Liver (tissue), 9 donors: ENCODE measurements around the gene DNAJC11. TPM values are rescaled to one million over a fixed set of nuclear protein-coding genes. Genes with fewer than 3 reads are reported as not detected.
"Not testable (repeated sequence)": the region's sequence is repeated elsewhere in the genome, so short reads cannot be mapped to it uniquely, and the experiment has no call there.

ENCODE experiments used
- DNase-seq: peaks from one replicate; pipeline ENCODE4 v3.0.0-alpha.2; 2017; ENCODE audit warnings: low spot score
- H3K27ac ChIP-seq, 2 donors: one replicate each; pipeline ENCODE4 v1.7.0; 2013; ENCODE audit warnings: inconsistent platforms in 2 of 2, low read length in 2 of 2, control low read depth in 1 of 2, low read depth in 1 of 2, mild to moderate bottlenecking in 1 of 2
- H3K27me3 ChIP-seq, 4 donors: one replicate each; pipeline versions ENCODE4 v1.6.1 to v1.7.0; 2013; ENCODE audit warnings: low read length in 3 of 4, inconsistent platforms in 1 of 4, mild to moderate bottlenecking in 1 of 4, moderate library complexity in 1 of 4; ENCODE audit not compliant: control insufficient read depth in 4 of 4, insufficient read depth in 4 of 4
- H3K36me3 ChIP-seq, 4 donors: one replicate each; pipeline versions ENCODE4 v1.6.1 to v1.7.0; 2013; ENCODE audit warnings: low read length in 3 of 4, mild to moderate bottlenecking in 3 of 4, low read depth in 1 of 4, moderate library complexity in 1 of 4; ENCODE audit not compliant: control insufficient read depth in 4 of 4, insufficient read depth in 3 of 4
- H3K4me1 ChIP-seq, 4 donors: one replicate each; pipeline versions ENCODE4 v1.6.1 to v1.7.0; 2013; ENCODE audit warnings: low read length in 3 of 4, mild to moderate bottlenecking in 3 of 4, moderate library complexity in 1 of 4; ENCODE audit not compliant: control insufficient read depth in 4 of 4, insufficient read depth in 4 of 4
- H3K4me3 ChIP-seq, 3 donors: one replicate each; pipeline versions ENCODE4 v1.6.1 to v1.7.0; 2013; ENCODE audit warnings: low read length in 3 of 3, control low read depth in 1 of 3, low read depth in 1 of 3, mild to moderate bottlenecking in 1 of 3
- H3K9ac ChIP-seq, 2 donors: one replicate each; pipeline ENCODE4 v1.7.0; 2013; ENCODE audit warnings: low read length in 2 of 2, mild to moderate bottlenecking in 2 of 2, moderate library complexity in 2 of 2, control low read depth in 1 of 2, low read depth in 1 of 2
- H3K9me3 ChIP-seq, 4 donors: one replicate each; pipeline versions ENCODE4 v1.6.1 to v1.7.0; 2013; ENCODE audit warnings: low read length in 3 of 4; ENCODE audit not compliant: control insufficient read depth in 4 of 4
- ATF3 ChIP-seq: IDR thresholded peaks from 2 replicates; pipeline ENCODE4 v1.6.1; 2016; ENCODE audit warnings: antibody characterized with exemption
- CTCF ChIP-seq: fragments of 150-350 bp; IDR thresholded peaks from 2 replicates; pipeline ENCODE4 v1.5.1; 2017; ENCODE audit warnings: improper control_type of control experiment, low read depth, low read length; ENCODE audit not compliant: missing input control
- EGR1 ChIP-seq, 2 donors: IDR thresholded peaks; 2 replicates each; pipeline ENCODE4 v1.6.1; 2016 to 2018; ENCODE audit warnings: antibody characterized with exemption in 2 of 2, low read depth in 2 of 2
- FOXA1 ChIP-seq: IDR thresholded peaks from 2 replicates; pipeline ENCODE4 v1.6.1; 2016; ENCODE audit warnings: antibody characterized with exemption
- FOXA2 ChIP-seq: IDR thresholded peaks from 2 replicates; pipeline ENCODE4 v1.6.1; 2016; ENCODE audit warnings: antibody characterized with exemption
- HNF4A ChIP-seq, 2 donors: conservative IDR thresholded peaks; 2 replicates each; pipeline ENCODE4 v1.6.1; 2016; ENCODE audit warnings: antibody characterized with exemption in 2 of 2, mild to moderate bottlenecking in 2 of 2
- RAD21 ChIP-seq, 2 donors: IDR thresholded peaks; 2 replicates each; pipeline ENCODE4 v1.6.1; 2016; ENCODE audit warnings: antibody characterized with exemption in 2 of 2, mild to moderate bottlenecking in 2 of 2
- RXRA ChIP-seq, 2 donors: IDR thresholded peaks; 2 replicates each; pipeline ENCODE4 v1.6.1; 2017 to 2018; ENCODE audit warnings: antibody characterized with exemption in 2 of 2, mild to moderate bottlenecking in 1 of 2
- ZBTB33 ChIP-seq: IDR thresholded peaks from 2 replicates; pipeline ENCODE4 v1.6.1; 2016; ENCODE audit warnings: antibody characterized with exemption
- WGBS: extraction: QIAGEN DNeasy Blood & Tissue Kit; methylation state at CpG from one replicate; pipeline ENCODE4 v1.1.7; 2013; 5-methylcytosine and 5-hydroxymethylcytosine counted together
- polyA plus RNA-seq, 2 donors: library from polyadenylated mRNA; stranded (reverse) in 1 of 2; unstranded in 1 of 2; fragments of 200-250 nt in 1 of 2; fragments of >200 nt in 1 of 2; fragmentation: Nextera tagmentation in 1 of 2; extraction: Ambion mirVana in 1 of 2; gene quantifications; one replicate each; pipeline versions ENCODE4 v1.2.1 to v1.2.3, GENCODE V29; 2013 to 2015
- total RNA-seq, 2 donors: library from RNA; depleted of rRNA; stranded (reverse); fragments of >200 nt; gene quantifications; one replicate each; pipeline ENCODE4 v1.2.3, GENCODE V29; 2014
- donor health status: healthy.
- donor health status: healthy.
- donor health status: healthy.
- donor health status: healthy.
- donor health status: healthy.

The DNAJC11 gene
- total and polyA plus RNA-seq, 4 donors, result 16.5 to 36.1 (median 23.8) TPM

- H3K36me3 ChIP-seq, result peaks cover 0 to 32% (median 5%) of the 10 kb centered on the region in 4 donors
- H3K27ac ChIP-seq, result no peak overlapping the region
- H3K27me3 ChIP-seq, result no peaks in the 10 kb centered on the region
- no peak overlapping the region for H3K4me3 ChIP-seq
- no peak for TF ChIP-seq FOXA1
- peak; percentile 84 to 89 for TF ChIP-seq RAD21 (IDR thresholded peaks at IDR 0.05)
- no peak for TF ChIP-seq ATF3
- TF ChIP-seq EGR1 (IDR thresholded peaks at IDR 0.05; ENCODE audit: low read depth in 2 of 2), result no peak
- TF ChIP-seq CTCF, result peak; percentile 53
- no peak for TF ChIP-seq HNF4A (conservative IDR thresholded peaks at IDR 0.05)
- 64% methylated on average over 10 of the region's 10 CpGs for WGBS
- no peaks in the 10 kb centered on the region for H3K4me1 ChIP-seq
- DNase-seq, result no peak
- H3K9ac ChIP-seq, result no peak overlapping the region
- no peaks in the 10 kb centered on the region for H3K9me3 ChIP-seq
Observed at GRCh38 chr1:6646499-6647148, 55.0 kb downstream of the DNAJC11 start.

DNA sequence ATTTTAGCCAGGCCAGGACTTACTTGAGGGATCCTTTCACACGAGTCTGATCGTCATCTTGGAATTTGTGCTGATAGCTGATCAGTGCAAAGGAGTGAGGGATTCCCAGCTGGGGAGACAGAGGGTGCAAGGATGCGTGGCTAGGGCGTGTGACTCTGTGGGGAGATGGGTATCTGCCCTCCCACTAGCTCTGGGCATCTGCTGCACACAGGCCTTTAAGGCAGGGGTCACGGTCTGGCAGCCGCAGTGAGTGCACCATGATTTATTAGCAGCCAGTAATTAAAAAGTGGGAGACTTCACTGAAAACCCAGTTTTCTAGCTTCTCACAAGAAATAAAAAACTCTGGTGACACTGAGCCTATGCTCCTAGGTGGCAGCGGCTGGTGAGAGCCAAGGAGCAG lies 56.6 kb downstream of the DNAJC11 start:
- H3K27ac ChIP-seq, result no peak overlapping the region
- no peak overlapping the region for H3K9ac ChIP-seq
- no peak overlapping the region for H3K4me3 ChIP-seq
- H3K36me3 ChIP-seq, result peaks cover 5 to 29% (median 8%) of the 10 kb centered on the region in 4 donors
- DNase-seq, result no peak
- H3K9me3 ChIP-seq, result no peaks in the 10 kb centered on the region
- TF ChIP-seq HNF4A (conservative IDR thresholded peaks at IDR 0.05) (no peak), FOXA1 (no peak), FOXA2 (no peak), RXRA (IDR thresholded peaks at IDR 0.05) (no peak), ZBTB33 (no peak), EGR1 (IDR thresholded peaks at IDR 0.05; ENCODE audit: low read depth in 2 of 2) (no peak)
- 95% methylated on average over 7 of the region's 7 CpGs for WGBS
- no peaks in the 10 kb centered on the region for H3K27me3 ChIP-seq
- H3K4me1 ChIP-seq, result no peaks in the 10 kb centered on the region

- not testable (repeated sequence) for H3K27me3 ChIP-seq, H3K9me3 ChIP-seq, H3K9ac ChIP-seq, DNase-seq, H3K4me1 ChIP-seq, H3K4me3 ChIP-seq, H3K27ac ChIP-seq
- H3K36me3 ChIP-seq, result peaks cover 14 to 65% (median 28%) of the 10 kb centered on the region in 4 donors
- 94% methylated on average over 3 of the region's 3 CpGs for WGBS
Observed at GRCh38 chr1:6640867-6641266, 60.7 kb downstream of the DNAJC11 start.
